GM19240 (cell line): ENCODE data around the gene ZNF219.

Source experiments
- DNase-seq: peaks from one replicate; pipeline ENCODE4 v3.0.0; 2011; ENCODE audit warnings: low spot score; ENCODE audit not compliant: insufficient read length

ZNF219 gene

GRCh38 chr14:21069388-21070082 lies 28.9 kb downstream of the ZNF219 start:
- DNase-seq, result no peak

GRCh38 chr14:21068521-21069387 lies 29.7 kb downstream of the ZNF219 start:
- DNase-seq, result no peak

GRCh38 chr14:21066882-21067502 lies 31.5 kb downstream of the ZNF219 start:
- no peak for DNase-seq

GRCh38 chr14:21063479-21063878 lies 35.0 kb downstream of the ZNF219 start:
- no peak for DNase-seq

GRCh38 chr14:21061347-21061668 lies 37.1 kb downstream of the ZNF219 start:
- DNase-seq, result no peak

- DNase-seq, result no peak
These were observed 37.7 kb downstream of the ZNF219 start for GRCh38 chr14:21060614-21061346.

- no peak for DNase-seq
These were observed 38.4 kb downstream of the ZNF219 start for GRCh38 chr14:21059842-21060613.

- DNase-seq, result no peak
These were observed 39.6 kb downstream of the ZNF219 start for GRCh38 chr14:21058903-21059302.

- DNase-seq, result no peak
These were observed 40.4 kb downstream of the ZNF219 start, which contains the start of gene RNASE8 for GRCh38 chr14:21057803-21058675. TSS of gene RNASE8 (plus strand) at chr14:21057822. CDS start at chr14:21057893, 71 bp downstream.

- DNase-seq, result no peak
These were observed 41.8 kb downstream of the ZNF219 start for GRCh38 chr14:21056520-21057163.

- no peak for DNase-seq
These were observed 42.9 kb downstream of the ZNF219 start for GRCh38 chr14:21055432-21056117.

GRCh38 chr14:21054768-21055145 lies 43.7 kb downstream of the ZNF219 start:
- no peak for DNase-seq

- no peak for DNase-seq
These were observed 44.2 kb downstream of the ZNF219 start for GRCh38 chr14:21054123-21054767.

GRCh38 chr14:21053184-21054122 lies 45.0 kb downstream of the ZNF219 start:
- no peak for DNase-seq

GRCh38 chr14:21050597-21050996 lies 47.9 kb downstream of the ZNF219 start:
- no peak for DNase-seq

- DNase-seq, result no peak
These were observed 49.2 kb downstream of the ZNF219 start for GRCh38 chr14:21049271-21049673.

GRCh38 chr14:21048638-21049037 lies 49.8 kb downstream of the ZNF219 start:
- no peak for DNase-seq
